C4-2B (cell line): ENCODE results near the gene RIMS3.

Experiments used
- H3K27ac ChIP-seq: fragments of 450-650 bp; 2 replicates; pipeline ENCODE4 v1.5.1; 2017
- CTCF ChIP-seq: fragments of 450-650 bp; conservative IDR thresholded peaks from 2 replicates; pipeline ENCODE4 v1.5.1; 2017; ENCODE audit warnings: mild to moderate bottlenecking
- ZFX ChIP-seq: fragments of 450-650 bp; IDR thresholded peaks from 2 replicates; pipeline ENCODE4 v1.6.1; 2017

Gene RIMS3

GRCh38 chr1:40599926-40600325 lies 65.6 kb downstream of the RIMS3 start:
- no peak for TF ChIP-seq CTCF
- TF ChIP-seq ZFX: no peak
- H3K27ac ChIP-seq: no peak overlapping the region

GRCh38 chr1:40595623-40596022 lies 69.9 kb downstream of the RIMS3 start:
- TF ChIP-seq ZFX (no peak), CTCF (no peak)
- H3K27ac ChIP-seq: no peak overlapping the region

GRCh38 chr1:40594187-40594531 lies 71.3 kb downstream of the RIMS3 start:
- H3K27ac ChIP-seq: no peak overlapping the region
- TF ChIP-seq CTCF: no peak
- TF ChIP-seq ZFX: no peak

GRCh38 chr1:40593449-40594186 lies 71.9 kb downstream of the RIMS3 start:
- TF ChIP-seq CTCF (no peak), ZFX (no peak)
- no peak overlapping the region for H3K27ac ChIP-seq

- TF ChIP-seq CTCF: peak; percentile 94
- no peak for TF ChIP-seq ZFX
- H3K27ac ChIP-seq: no peak overlapping the region; the same call in 1 of the 2 replicates
These were observed 73.2 kb downstream of the RIMS3 start for GRCh38 chr1:40592107-40592803.

- no peak overlapping the region for H3K27ac ChIP-seq
- TF ChIP-seq CTCF: no peak
- TF ChIP-seq ZFX: no peak
These were observed 76.9 kb downstream of the RIMS3 start for GRCh38 chr1:40588586-40588985.

GRCh38 chr1:40583980-40584379 lies 81.5 kb downstream of the RIMS3 start:
- TF ChIP-seq ZFX (no peak), CTCF (no peak)
- H3K27ac ChIP-seq: no peak overlapping the region
